ENCODE data around the gene TIA1.
"Not testable (repeated sequence)": the region's sequence is repeated elsewhere in the genome, so short reads cannot be mapped to it uniquely, and the experiment has no call there.

Gene TIA1

GRCh38 chr2:70248181-70248847 lies at the start of gene TIA1:
Gene TIA1 (minus strand): TSS chr2:70248628. CDS start chr2:70248430, 198 bp downstream.
- peak; percentile 94 for DNase-seq

GRCh38 chr2:70297828-70298227 lies 49.4 kb upstream of the TIA1 start:
- DNase-seq: not testable (repeated sequence)

- DNase-seq: no peak
Observed at GRCh38 chr2:70283500-70284191, 35.2 kb upstream of the TIA1 start.

- no peak for DNase-seq
Observed at GRCh38 chr2:70282439-70282838, 34.0 kb upstream of the TIA1 start.

- no peak for DNase-seq
Observed at GRCh38 chr2:70280242-70280798, 31.9 kb upstream of the TIA1 start.

GRCh38 chr2:70270323-70270722 lies 21.9 kb upstream of the TIA1 start:
- no peak for DNase-seq

- DNase-seq: not testable (repeated sequence)
Observed at GRCh38 chr2:70269422-70270302, 21.2 kb upstream of the TIA1 start.

- DNase-seq: not testable (repeated sequence)
Observed at GRCh38 chr2:70266925-70267324, 18.5 kb upstream of the TIA1 start.

- no peak for DNase-seq
Observed at GRCh38 chr2:70261501-70261900, 13.1 kb upstream of the TIA1 start.

- DNase-seq: no peak
Observed at GRCh38 chr2:70258532-70258875, 10.1 kb upstream of the TIA1 start.

GRCh38 chr2:70255637-70256314 lies 7.3 kb upstream of the TIA1 start:
- no peak for DNase-seq

- no peak for DNase-seq
Observed at GRCh38 chr2:70250434-70250833, 2.0 kb upstream of the TIA1 start.

GRCh38 chr2:70247364-70248180 lies 856 bp downstream of the TIA1 start:
- DNase-seq: no peak

GRCh38 chr2:70243806-70244584 lies 4.4 kb downstream of the TIA1 start:
- no peak for DNase-seq

- DNase-seq: no peak
Observed at GRCh38 chr2:70242552-70242951, 5.9 kb downstream of the TIA1 start.

GRCh38 chr2:70241340-70241739 lies 7.1 kb downstream of the TIA1 start:
- no peak for DNase-seq

GRCh38 chr2:70240599-70240998 lies 7.8 kb downstream of the TIA1 start:
- no peak for DNase-seq

GRCh38 chr2:70233926-70234325 lies 14.5 kb downstream of the TIA1 start:
- no peak for DNase-seq

- DNase-seq: no peak
Observed at GRCh38 chr2:70226781-70227180, 21.6 kb downstream of the TIA1 start.

GRCh38 chr2:70223305-70223704 lies 25.1 kb downstream of the TIA1 start:
- not testable (repeated sequence) for DNase-seq

- DNase-seq: no peak
Observed at GRCh38 chr2:70214953-70215549, 33.4 kb downstream of the TIA1 start.
